Hematopoietic multipotent progenitor cell treated with erythropoietin and hydrocortisone succinate and interleukin-3 and kit ligand, for 8 days (in vitro differentiated cells): ENCODE results near the gene MYT1.

ENCODE experiments used
- DNase-seq: peaks from one replicate; pipeline ENCODE4 v3.0.0-alpha.2; 2015

The MYT1 gene

DNA sequence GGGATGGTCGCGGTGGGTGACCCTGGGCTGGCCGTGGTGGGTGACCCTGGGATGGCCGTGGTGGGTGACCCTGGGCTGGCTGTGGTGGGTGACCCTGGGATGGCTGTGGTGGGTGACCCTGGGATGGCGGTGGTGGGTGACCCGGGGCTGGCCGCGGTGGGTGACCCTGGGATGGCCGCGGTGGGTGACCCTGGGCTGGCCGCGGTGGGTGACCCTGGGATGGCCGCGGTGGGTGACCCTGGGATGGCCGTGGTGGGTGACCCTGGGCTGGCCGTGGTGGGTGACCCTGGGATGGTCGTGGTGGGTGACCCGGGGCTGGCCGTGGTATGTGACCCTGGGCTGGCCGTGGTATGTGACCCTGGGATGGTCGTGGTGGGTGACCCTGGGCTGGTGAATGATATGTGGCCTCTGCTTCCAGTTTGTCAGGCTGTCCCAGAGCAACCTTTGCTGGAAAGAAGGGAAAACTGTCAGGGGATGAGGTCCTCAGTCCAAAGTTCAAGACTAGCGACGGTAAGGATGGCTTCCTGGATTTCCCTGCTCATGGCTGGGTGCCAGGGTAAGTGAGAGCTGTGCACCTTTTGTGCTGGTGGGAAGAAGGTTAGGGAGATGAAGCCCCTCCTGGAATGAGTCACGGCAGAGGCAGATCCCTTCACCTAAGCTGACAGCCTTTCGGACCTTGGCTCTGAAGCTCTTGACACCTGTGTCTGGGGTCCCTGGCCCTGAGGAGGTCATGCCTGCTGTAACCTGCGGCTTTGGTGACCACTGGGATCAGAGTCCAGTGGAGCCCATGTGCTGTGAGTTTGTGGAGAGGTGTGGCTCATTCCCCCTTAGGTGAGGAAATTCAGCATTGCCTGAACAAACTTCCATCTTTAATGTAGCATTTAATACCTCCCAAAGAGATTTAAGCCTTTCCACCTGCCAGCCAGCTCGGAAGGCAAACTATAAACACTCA lies 72.2 kb downstream of the MYT1 start:
- no peak for DNase-seq

DNA sequence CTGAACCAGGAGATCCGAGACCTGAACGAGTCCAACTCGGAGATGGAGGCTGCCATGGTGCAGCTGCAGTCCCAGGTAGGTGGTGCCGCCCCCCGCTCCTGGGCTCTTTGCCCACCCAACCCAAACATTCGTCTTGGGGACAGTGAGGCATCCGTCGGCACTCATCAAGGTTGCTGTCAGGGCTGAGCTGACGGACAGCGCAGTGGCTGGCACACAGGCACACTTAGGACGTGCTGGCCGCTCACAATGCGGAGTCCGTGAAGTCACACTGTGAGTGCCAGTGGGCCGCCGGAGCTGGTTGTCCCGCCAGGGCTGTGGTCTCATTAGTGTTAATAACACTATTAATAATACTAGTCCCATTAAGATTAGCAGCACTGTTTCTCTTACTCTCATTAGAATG lies 73.1 kb downstream of the MYT1 start:
- DNase-seq: no peak

DNA sequence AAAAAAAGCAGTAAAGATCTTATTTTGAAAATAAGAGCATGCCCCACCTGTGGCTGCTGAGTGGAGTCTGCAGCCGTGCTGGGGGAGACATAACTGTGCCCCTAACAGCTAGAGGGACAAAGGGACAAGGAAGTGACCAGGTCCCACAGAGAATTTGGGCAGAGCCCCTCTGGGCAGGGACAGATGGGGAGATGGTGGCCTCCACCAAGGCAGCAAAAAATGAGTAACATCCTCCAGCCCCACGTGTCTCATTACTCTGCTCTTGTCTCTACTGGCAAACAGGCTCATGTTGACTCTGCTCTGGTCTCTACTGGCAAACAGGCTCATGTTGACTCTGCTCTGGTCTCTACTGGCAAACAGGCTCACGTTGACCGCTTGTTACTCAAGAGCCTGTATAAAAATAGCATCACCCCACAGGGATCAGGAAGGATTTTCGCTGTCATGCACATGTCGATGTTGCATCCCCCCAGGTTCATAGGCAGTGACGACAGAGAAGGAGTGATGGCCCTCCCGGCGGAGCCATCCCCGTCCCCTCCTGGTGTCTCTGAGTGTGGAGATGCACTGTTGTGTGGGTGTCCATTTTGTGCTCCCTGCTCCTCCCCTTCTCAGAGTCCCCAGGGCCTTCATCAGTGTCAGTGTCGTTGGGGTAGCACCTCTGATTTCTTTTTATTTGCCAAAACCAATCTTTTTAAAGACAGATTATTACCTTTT lies 74.0 kb downstream of the MYT1 start:
- no peak for DNase-seq

DNA sequence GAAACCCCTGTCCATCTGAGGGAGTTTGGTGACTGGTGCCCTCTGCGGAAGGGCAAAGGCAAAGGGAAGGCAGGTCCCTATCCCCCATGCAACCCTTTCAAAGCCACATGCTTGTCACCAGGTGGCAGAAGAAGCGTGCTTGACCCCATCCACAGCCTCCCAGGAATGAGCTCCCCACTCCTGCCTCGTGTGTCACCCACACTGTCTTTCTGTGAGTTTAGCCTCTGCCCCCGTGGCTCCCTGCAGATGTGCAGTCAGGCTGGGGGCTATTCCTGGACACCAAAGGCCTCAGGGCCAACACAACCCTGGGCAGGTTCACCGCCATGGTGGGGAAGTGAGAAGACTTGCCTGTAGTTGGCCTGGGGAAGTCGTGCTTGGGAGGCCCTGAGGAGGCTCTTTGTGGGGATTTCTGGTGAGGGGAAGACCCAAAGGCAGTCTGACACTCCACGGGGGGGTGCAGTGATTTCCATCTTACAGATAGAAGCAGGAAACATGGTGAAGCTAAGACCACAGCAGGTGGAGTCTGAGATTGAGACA lies 74.7 kb downstream of the MYT1 start:
- DNase-seq: no peak

DNA sequence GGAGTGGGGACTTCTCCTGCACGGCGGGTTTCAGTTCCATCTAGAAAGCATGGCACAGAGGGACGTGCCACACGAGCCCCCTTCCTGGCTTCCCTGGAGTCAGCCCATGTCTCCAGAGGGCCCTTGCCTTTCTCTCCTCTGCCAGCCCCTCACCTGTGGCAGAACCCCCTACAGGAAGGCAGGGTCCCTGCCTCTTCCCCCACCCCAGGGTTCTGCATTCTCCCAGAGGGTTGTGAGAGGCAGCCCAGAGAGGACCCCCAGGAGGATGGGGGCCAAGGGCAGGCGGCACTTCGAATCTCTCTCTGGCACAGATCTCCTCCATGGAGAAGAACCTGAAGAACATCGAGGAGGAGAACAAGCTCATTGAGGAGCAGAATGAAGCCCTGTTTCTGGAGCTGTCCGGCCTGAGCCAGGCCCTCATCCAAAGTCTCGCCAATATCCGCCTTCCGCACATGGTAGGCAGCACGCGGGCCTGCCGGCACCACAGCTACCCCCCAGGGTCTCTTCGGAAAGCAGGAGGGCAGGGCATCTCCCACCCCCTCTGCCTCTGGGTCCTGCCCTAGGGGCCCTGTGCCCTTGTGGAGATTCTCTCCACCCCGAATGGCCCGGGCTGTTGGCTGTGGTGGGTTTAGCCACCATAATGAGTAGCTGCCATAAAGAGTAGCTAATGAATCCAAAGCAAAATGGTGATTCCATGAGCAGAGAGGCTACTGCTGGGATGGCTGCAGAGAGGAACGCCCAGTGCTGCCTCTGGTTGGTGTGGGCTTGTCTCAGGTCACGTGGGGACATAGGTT lies 75.4 kb downstream of the MYT1 start:
- DNase-seq: no peak

DNA sequence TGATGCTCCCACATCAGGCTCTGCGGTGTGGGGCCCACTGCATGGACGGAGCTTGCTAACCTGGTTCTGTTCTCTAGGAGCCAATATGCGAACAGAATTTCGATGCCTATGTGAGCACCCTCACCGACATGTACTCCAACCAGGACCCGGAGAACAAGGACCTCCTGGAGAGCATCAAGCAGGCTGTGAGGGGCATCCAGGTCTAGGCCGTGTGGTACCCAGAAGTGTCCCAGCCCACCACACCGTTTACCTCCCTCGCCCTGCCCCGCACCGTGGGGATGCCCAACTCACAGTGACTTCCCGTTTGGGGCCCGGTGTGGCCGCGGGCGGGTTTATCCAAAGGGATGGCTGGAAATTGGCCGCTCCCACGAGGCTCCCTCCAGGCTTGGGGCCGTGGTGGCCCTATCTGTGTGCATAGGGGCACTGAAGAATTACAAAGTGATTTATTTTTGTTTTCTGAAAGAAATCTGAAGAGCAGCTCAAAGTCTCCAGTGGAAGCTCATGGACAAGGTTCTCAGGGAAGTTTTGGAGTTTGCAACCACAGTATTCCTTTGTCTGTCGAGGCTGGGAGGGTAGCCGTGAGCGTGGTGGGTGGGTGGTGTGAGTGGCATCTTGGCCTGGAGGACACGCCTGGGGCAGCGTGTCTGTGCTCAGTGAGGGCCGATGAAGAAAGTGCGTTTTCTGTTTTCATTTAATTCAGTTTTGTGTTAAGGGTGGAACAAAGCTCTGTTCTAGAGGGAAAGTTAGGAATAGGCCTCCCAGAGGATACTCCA lies 76.2 kb downstream of the MYT1 start:
- DNase-seq: no peak

DNA sequence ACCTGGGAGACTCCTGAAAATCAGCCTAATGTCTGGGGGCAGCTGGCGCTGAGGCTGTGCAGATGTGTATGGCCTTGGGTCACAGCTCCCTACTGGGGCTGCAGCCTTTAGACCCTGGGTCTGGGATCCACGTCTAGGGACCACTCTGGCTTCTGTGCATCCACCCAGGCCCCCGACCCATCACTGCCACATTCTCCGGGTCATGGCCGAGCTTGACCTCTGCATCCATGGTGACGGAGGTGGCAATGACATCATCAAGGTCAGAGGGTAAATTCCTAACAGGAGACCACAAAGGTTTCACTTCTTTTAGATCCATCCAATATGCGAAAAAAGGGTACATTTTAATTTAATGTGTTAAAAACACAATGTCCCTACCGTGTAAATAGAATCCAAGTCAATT lies 76.8 kb downstream of the MYT1 start:
- no peak for DNase-seq

DNA sequence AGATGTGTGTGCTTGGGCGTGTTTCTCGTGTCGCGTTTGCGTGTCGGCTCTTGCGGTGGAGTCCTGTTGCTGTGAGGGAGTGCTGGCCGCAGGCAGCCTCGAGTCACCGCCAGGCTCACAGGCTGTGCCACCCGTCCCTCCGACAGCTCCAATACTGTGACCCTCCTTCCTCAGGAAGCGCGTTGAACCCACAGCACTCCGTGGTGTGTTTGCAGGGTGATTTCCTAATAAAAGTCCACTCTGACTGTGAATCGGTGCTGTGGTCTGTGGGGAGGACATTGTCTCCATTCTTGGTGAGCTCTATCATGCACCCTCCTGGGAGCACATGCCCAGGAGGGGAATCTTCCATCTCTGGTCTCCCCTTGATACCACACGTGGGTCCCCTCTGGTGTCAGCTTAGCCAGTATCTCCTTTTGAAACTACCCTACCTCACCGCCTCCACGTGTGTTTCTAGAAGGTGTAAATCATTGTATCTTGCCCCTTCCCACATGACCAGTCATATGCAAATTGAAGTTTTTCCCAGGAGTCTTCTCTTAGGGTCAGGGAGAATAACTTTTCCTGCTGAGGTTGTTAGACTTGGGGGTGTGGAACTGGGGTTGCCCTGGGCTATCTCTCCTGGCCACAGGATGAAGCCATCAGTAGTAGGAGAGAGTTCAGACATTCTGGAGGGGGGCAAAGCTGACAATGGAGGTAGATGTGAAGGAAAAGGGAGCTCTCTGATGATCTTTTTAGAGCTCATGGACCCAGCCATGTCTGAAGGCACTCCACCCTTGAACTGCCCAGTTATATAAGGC lies 77.9 kb downstream of the MYT1 start:
- no peak for DNase-seq

DNA sequence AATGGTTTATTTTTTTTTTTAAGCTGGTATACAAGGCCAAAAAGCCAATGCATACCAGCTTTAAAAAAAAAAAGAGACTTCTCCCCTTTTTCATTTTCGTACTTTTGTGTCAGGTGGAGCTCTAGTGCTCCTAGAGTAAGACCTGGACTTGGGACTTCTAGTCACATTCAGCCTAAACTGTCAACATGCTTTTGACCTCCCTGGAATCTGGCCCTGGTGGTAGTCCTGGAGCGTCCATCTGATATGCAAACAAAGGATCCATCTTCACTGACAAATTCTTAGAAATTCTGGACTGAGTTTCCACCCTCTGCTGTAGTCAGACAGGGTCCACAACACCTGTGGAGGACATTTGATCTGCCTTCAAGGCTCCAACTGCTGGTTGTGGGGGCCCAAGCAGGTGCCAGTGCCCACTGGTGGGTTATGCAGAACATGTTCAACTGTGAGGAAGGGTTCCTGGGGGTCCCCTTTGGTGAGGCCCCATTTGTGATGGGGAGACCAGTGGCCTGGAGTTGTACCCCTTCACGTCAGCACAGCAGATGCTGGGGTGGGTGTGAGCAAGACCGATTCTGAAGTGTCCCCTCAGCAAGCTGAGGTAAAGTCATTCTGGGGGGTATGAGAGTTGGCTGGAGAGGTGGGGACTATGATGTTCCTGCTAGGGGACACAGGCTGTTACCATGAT lies 78.7 kb downstream of the MYT1 start:
- DNase-seq: no peak

DNA sequence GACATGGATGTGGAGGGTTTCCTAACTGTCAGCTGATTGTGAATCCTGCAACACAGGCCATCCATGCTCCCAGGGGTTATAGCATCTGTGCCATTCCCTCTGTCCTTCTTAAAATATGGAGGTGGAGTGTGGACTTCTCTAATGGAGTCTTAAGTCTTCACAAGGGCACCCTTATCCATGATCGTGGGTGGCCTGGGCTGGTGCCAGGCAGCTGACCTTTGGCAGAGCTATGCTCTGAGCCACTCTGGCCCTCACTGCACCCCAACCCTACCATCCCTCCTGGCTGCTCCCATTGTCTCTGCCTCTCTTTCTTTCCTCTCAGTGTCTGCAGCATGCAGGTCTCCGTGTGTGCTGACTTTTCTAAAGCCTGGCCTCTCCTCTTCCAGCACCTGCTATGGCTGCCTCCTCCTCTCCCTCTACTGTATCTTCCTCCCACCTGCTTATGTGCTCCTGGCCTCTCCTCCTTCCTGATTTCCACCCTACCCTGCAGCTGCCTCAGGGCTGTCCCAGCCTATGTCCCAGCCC lies 80.1 kb downstream of the MYT1 start:
- no peak for DNase-seq

DNA sequence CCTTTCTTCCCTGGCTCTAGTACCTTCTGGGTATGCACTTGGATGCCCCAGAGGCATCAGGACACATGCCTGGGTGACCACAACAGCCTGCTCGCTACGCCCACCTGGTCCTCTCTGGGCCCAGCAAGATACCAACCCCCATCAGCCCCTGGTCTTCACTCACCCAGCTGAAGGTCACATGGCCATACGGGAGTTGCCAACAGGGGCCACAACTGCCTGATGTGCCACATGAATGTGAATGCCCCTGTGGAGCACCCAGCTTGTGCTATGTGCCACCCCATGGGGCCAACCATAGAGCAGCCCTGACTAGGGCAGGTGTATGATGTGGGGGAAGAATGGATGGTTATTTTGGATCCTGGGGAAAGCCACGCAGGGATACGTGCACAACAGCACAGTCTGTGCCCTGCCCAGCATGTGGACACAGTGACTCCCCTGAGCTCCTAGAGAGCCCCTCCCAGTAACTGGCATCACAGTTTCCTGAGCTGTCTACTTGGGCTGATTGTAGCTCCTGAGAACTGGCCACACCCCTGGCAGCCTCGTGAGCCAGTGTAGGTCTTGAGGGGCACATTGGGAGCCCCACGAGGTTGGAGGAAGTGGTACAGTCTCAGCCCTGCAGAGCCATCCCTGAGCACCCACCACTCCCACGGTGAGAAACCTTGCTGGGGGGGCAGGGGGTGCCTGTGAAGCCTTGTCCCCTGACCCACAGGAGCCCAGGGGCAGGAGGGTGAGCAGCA lies 80.8 kb downstream of the MYT1 start:
- DNase-seq: peak; percentile 22

DNA sequence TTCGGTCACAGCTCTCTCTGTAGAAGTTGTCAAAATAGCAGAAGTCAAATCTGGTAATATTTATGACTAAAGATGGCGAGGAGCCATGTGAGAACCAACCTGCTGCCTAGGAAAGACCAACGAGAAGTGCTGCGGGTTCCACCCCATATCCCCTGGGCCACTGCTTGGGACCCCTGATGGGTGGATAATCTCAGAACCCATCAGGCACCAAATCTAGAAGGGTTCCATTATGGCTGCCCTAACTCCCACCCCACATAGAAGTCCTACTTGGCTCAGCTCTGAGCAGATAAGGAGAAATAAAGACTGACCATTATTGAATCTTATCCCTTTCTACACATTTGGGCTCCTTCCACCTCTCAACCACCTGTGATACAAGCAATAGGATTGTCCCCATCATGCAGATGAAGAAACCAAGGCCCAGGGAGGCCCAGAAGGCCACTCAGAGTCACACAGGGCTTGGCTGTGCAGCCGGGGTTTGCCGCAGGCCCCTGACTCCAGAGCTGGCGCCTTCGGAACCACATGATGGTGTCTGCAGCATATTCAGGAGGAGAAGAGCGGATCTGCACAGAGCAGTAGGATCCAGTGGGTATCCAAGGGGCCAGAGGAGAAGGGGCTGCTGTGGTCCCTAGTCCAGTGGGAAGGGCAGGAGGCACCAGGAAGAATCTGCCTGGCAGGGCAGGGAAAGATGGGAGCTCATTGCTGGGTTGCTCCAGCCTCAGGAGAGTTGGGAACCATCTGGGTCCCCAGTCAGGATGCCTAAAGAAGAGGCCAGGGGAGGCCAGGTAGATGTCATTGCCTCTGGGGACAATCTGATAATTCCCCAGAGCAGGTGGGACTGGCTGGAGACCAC lies 81.7 kb downstream of the MYT1 start:
- no peak for DNase-seq

DNA sequence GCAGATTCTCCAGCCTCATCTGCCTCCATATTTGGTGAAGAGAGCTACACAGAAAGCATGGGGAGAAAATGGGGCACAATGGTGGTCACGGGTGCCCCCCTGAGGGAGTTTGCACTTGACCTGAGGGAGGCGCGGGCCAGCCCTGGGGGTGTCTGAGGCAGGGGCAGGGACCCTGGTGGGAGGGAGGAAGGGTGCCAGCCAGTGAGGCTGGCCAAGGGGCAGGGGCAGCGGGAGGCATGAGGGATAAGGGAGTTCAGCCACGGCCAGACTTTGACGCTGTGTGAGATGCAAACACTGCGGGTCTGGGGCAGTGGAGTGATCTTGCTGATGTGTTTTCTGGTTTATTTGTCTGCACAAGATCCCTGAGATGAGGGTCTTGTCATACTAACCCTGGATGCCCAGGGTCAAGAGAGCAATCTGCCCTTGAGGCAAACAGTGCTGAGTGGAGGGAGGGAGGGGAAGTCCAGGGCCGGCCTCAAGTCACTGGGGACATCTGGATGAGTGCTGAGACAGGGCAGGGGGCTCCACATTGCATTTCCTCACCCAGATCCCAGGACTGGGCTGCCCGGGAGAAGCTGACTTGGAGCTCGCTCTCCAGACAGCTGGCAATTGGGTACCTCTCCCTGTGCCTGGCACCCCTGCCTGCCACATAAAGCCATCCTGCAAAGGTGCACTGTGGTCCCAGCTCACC lies 82.5 kb downstream of the MYT1 start:
- no peak for DNase-seq

DNA sequence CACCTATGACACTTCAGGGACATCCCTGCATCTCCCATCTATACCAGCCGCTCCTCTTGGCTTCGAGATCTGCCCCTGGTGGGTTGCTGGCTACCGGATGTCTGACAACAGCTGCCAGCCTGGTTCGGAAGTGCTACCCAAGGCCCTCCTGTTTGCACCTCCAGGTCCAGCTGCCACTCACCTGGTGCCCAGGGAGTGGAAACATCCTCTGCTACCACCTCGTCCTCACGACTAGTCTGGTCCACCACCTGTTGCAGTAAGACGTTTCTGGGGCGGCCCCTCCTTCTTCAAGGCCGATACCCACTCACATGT lies 83.0 kb downstream of the MYT1 start:
- no peak for DNase-seq

DNA sequence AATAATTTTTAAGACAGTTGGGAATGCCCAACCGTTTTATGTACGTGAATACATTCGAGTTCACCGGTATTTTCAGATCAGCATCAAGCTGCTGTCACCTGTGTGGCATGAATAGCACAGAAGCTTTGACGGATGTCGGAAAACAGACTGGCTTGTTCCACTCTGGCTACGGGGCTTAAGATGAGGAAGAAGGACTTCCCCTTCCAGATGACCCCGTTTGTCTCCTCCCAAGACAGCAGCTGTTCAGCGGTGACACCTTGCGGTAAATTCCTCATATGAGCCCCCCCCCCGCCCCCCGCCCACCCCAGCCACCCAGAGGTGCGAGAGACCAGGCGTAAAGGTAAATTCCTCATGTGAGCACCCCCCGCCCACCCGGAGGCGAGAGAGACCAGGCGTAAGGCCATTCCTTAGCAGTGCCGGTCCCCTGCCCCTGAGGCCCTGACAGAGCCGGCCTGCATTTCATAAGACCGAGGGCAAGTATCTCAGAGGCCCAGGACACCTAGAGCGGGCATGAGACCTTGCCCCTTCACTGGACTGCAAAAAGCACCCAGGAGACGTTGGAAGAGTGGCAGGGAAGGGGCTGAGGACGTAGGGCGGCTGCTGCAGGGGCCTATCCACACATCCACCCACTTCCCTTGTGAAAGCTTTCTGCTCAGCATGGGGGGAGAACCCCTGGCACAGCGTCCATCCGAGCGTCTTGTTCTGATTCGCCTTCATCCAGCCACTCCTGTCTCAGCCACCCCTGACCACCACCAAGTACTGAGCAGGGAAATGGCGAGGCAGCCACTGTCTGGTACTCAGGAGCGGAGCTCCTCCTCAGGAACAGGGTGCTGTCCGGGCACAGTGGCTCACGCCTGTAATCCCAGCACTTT lies 84.0 kb downstream of the MYT1 start:
- no peak for DNase-seq

DNA sequence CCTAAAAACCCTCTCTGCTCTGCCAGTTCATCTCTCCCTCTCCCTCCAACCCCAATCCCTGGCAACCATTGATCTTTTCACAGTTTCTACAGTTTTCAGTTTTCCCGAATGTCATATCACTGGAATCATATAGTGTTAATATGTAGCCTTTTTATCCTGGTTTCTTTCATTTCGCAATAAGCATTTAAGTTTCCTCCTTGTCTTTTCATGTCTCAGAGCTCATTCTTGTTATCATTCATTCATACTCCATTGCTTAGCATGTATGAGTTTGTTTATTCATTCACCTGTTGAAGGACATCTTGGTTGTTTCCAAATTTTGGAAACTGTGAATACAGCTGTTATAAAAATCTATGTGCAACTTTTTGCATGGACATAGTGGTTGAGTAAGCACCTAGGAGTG lies 85.8 kb downstream of the MYT1 start:
- no peak for DNase-seq

DNA sequence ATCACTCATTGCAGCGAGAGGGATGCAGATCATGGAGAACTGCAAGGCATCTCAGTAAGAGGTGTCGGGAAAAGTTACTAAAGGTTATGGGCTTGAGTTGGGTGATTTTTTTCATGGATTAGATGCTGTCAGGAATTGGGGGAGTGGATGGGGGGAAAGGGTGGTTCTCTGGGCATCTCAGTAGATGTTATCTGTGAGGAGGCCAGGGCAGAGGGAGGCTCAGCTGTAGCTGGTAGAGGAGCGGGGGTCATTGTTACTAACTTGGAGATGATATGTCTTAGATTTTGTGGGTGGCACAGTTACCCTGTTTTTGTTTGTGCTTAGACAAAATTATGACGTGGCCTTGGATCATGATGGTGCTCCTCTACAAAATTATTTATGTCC lies 88.7 kb downstream of the MYT1 start:
- no peak for DNase-seq

DNA sequence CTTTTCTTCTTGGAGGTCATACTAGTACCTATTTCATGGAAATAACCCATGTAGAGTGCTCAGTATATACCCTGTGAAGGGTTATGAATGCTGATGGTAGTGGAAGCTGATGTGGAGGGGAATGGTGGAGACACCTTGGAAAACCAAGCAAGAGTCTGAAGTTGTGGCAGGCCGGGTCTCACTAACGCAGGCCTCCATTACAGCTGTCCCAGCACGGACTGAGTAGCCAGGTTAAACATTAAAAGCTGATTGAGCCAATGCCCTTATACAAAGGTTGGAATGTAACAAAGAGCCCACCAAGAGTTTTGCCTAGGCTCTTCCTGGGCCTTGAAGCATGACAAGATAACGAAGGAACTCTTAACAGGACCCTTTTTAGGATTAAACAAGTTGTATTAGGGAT lies 89.2 kb downstream of the MYT1 start:
- no peak for DNase-seq
